GM12872 (cell line): ENCODE data around the gene TCOF1.

Experiments
- TF ChIP-seq, protein P1 (sequence below): IDR thresholded peaks from 3 replicates; pipeline ENCODE4 v1.5.1; 2011; ENCODE audit warnings: low read depth, mild to moderate bottlenecking, low read length, moderate library complexity; ENCODE audit not compliant: insufficient read depth

TCOF1 gene

DNA sequence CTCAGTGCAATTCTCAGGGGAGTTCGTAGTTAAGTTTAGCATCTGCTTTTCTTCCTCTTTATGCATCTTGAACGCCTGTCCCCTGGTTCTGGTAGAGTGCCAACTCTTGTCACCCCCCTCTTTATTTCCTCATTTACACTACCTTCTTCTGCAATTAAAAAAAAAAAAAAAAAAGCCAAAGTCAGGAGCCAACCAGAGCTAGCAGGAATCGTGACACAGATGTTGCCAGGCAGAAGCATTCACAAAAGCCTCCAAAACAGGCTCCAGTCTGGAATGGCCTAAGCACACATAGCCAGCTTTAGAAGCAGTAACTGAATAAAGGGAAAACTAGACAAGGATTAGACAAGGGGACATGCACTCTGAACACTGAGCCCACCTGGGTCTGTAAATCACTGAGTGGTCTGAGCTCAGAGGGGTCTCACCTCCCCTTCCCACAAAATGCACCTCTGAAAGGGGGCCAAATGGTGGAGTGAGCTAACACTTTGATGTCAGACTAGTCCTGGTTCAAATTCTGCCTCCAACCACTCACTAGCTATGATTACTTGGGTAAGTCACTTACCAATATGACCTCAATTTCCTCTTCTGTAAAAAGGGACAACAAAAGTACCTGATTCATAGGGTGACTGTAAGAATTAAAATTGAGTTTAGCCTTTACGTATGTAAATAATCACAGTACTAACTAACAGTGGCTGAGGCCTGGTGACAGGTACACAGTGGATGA is 53.2 kb downstream of the TCOF1 start:
- TF ChIP-seq, protein P1, sequence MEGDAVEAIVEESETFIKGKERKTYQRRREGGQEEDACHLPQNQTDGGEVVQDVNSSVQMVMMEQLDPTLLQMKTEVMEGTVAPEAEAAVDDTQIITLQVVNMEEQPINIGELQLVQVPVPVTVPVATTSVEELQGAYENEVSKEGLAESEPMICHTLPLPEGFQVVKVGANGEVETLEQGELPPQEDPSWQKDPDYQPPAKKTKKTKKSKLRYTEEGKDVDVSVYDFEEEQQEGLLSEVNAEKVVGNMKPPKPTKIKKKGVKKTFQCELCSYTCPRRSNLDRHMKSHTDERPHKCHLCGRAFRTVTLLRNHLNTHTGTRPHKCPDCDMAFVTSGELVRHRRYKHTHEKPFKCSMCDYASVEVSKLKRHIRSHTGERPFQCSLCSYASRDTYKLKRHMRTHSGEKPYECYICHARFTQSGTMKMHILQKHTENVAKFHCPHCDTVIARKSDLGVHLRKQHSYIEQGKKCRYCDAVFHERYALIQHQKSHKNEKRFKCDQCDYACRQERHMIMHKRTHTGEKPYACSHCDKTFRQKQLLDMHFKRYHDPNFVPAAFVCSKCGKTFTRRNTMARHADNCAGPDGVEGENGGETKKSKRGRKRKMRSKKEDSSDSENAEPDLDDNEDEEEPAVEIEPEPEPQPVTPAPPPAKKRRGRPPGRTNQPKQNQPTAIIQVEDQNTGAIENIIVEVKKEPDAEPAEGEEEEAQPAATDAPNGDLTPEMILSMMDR = no peak

DNA sequence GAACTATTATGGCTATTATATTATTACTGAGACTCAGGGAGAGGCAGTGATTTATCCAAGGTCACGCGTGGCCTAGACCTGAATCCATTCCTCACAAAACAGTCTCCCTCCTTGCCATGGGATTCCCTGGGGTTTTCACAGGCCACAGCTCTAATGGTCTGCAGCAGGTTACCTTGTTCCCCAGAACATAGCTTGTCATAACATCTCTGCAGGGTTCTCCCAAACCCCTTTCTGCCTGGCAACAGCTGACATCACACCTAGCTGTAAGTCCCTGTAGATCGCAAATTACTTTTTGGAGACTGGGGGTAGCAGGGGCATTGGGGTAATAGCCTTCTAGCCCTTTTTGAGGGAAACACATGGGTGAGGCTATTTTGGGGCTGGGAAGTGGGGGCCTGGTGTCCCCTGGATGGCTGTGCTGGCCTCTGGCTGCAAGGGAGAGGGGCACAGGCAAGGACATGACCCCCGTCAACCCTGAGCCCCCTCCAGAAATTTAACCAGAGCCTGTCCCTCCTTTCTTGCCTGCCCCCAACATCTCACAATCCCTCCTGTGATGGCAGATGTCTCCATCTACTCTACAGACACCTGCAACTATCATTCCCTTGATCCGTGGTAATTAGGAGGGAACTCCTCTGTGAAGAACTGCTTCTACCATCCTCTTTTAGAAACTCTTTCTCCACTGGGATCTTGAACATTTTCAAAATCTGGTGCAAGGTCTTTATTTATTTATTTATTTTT is 53.9 kb downstream of the TCOF1 start:
- TF ChIP-seq, protein P1 = no peak

DNA sequence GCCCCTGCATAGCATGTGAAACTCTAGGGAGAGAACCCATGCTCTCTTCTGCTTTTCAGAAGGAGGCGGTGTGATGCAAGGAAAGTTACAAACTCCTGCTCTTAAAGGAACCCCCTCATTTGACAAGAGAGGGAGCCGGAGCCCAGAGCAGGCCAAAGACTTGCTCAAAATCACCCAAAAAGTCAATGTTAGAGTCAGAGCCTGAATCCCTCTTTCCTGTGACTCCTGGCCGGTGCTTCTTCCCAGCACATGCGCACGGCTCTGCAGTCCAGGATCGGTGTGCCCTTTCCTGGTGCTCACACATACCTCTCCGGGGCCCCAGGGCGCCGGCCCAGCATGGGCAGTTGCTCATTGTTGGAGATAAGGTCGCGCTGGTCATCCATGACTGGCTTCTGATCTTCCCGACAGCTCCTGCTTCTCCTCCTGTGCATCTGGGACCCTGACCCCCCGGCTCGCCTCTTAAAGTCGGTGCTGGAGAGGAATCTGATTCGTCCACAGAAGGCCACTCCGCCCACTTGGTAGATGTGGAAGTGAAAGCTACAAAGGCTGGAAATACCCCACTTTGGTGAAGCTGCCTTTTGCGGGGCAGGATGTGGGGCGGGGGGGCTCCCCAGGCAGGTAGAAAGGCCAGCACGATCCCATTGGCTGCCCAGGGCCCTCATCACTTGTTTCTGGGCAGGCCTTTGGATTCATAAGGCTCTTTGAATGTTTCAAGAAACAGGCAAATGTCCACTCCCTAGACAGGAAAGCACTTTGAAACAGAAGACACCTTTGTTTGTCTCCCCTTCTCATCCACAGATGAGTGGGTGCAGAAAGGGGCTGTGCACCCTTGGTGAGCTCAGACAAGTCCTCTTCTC is 55.0 kb downstream of the TCOF1 start, which contains the start of gene CD74:
Gene CD74 (minus strand): TSS at position 592 of the 857 bp plus-strand sequence. CDS start 161 bp downstream, at position 431.
- TF ChIP-seq, protein P1 = no peak

DNA sequence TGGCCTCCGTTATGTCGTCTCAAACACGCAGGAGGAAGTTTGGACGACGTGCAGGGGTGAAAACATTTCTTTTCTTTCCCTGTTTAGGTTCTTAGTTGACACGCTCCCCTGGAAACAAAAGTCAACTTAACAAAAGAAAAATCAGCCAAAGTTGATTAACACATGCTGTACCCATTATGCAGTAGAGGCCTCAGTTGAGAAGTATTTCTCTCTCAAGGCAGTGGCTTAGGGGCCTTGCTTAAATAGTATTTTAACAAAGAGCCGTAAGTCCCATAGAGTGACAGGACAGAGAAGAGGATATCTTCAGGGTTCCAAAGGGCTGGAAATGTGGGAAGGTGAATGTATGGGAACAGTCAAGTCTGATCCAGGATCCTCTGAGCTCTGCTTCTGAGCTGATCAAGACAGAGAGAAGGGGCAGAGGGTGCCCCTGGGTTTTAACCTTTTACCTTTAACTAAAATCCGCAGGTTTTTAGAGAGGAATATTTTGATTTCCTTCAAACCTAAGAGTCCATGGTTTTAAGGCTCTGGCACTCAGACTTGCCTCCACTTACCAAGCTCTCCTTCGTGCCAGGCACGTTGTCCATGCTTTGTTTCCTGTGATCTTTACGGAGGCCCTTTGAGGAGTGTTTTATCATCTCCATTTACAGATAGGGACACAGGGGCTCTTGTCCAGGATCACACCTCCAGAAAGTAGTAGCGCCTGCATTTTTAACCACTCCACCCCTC is 55.8 kb downstream of the TCOF1 start:
- TF ChIP-seq, protein P1 = no peak

DNA sequence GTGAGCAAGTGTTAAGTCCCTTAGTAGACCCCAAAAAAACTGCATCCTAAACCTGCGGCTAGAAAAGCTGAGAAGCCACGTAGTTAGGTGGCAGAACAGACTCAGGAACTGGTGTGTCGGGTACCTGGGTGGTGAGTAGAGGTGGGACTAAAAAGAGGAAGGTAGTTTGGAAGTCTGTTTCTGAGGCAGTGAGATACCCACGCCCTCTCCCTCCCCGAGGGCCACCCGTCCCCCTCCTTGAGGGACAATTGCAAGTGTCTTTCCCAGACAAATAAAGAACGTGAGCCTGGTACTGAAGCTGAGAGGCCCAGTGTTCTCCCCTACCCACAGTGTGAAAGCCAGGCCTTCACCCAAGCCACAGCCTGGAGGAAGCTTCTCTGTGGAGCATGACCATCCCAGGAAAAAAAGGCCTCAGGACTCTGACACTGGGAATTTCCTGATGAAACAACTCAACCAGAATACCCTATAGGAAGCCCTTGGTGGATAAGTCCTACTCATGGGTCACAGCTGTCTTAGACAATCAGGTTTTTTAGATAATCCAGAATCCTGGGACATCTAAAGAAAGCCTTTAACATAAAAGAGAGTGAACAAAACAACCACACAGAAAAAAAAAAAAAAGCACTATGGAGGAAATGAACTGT is 62.3 kb downstream of the TCOF1 start:
- TF ChIP-seq, protein P1 = no peak

DNA sequence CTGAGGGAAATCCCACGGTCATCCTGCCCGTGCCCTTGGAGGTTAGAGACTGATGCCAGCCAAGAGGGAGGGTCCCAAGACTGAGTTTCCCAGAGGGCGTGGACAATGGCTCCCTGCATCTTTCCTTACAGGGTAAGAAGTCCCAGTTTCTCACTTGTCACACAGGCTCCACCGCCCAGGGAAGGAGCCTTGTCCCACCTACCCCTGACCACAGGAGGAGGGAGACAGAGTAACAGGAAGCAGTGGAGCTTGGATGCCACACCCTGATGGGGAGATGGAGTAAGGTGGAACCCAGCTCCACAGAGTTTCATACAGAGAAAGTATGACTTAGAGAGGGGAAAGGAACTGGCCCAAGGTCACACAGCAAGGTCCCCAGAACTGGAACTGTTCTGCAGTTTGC is 64.6 kb downstream of the TCOF1 start:
- TF ChIP-seq, protein P1 = no peak
